NCI-H2081 (cell line): ENCODE results near the gene SLITRK5.

Experiments used
- DNase-seq, 2 experiments: peaks; one replicate each; lab custom pipeline; 2025; lab: John Stamatoyannopoulos, UW

The SLITRK5 gene

DNA sequence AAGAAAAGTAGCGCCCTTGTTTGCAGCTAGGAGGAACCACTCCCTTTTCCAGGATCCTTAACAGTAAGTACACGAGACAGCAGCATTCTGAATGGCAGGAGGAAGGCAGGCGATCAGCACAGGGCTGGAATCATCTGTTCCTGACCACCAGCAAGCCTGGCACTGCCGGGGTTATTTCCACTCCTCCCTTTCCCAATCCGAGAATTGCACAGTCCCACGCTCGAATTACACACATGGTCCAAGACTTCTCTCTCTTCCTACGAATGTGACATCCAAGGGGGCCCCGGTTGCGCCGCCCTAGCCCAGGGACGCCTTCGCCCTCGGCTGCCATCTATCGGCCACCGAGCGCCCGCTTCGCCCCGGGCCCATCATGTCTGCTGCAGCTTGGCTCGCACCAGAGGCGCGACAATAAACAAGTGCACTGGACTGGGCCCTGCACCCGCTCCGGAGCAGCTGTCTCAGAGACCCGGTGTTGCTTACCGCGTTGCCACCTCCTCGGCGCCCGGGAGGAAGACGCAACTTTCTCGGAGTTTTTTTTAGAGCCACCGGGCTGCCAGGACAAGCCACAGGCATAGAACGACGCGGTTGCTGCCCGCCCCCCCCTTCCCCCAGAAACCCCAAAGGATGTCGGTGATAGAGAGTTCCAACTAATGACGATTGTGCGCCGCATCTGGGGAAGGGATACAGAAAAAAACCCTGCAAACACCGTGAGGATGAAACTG lies at the start of gene SLITRK5:
Gene SLITRK5 (plus strand): TSS at position 341 of the 722 bp plus-strand sequence. CDS start 4,018 bp downstream, outside the sequence.
- peak; percentile 83 to 87 for DNase-seq

GRCh38 chr13:87622971-87623370 lies 48.2 kb upstream of the SLITRK5 start:
- peak; percentile 28 to 87 for DNase-seq

DNA sequence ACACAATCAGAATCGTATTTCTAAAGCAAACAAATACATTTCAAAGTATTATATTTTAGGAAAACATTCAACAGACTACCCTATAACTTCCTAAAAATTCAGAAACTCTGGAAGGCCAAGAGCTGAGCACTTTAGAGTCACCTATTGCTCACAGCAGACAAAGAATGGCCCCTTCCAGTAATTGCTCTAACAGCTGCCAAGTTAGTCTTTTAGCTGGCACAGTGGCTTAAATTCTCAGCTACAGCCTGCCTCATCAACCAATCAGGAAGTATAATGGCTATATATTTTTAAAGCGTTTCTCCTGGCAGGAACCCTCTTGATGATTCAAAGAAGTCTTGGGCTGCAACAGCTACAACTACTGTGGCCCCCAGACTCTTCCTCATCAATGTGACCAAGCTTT lies 14.9 kb upstream of the SLITRK5 start:
- DNase-seq: peak; percentile 80 to 96

GRCh38 chr13:87661471-87661870 lies 9.7 kb upstream of the SLITRK5 start:
- DNase-seq: peak in 1 of 2 experiments; percentile 46

- peak in 1 of 2 experiments; percentile 13 for DNase-seq
These were observed 4.3 kb upstream of the SLITRK5 start for GRCh38 chr13:87666831-87667230.

- DNase-seq: no peak
These were observed 3.5 kb upstream of the SLITRK5 start for GRCh38 chr13:87667686-87668085.

- peak; percentile 22 to 69 for DNase-seq
These were observed 1.7 kb upstream of the SLITRK5 start for GRCh38 chr13:87669379-87669978.

GRCh38 chr13:87671753-87672605 lies 808 bp downstream of the SLITRK5 start:
- peak; percentile 21 to 37 for DNase-seq

GRCh38 chr13:87674247-87674738 lies 3.1 kb downstream of the SLITRK5 start:
- peak in 1 of 2 experiments; percentile 69 for DNase-seq

- DNase-seq: no peak
These were observed 4.7 kb downstream of the SLITRK5 start for GRCh38 chr13:87675851-87676250.

GRCh38 chr13:87676254-87677042 lies 5.3 kb downstream of the SLITRK5 start:
- no peak for DNase-seq

DNA sequence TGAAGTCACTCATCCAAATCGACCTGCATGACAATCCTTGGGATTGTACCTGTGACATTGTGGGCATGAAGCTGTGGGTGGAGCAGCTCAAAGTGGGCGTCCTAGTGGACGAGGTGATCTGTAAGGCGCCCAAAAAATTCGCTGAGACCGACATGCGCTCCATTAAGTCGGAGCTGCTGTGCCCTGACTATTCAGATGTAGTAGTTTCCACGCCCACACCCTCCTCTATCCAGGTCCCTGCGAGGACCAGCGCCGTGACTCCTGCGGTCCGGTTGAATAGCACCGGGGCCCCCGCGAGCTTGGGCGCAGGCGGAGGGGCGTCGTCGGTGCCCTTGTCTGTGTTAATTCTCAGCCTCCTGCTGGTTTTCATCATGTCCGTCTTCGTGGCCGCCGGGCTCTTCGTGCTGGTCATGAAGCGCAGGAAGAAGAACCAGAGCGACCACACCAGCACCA lies 5.9 kb downstream of the SLITRK5 start:
- DNase-seq: no peak

DNA sequence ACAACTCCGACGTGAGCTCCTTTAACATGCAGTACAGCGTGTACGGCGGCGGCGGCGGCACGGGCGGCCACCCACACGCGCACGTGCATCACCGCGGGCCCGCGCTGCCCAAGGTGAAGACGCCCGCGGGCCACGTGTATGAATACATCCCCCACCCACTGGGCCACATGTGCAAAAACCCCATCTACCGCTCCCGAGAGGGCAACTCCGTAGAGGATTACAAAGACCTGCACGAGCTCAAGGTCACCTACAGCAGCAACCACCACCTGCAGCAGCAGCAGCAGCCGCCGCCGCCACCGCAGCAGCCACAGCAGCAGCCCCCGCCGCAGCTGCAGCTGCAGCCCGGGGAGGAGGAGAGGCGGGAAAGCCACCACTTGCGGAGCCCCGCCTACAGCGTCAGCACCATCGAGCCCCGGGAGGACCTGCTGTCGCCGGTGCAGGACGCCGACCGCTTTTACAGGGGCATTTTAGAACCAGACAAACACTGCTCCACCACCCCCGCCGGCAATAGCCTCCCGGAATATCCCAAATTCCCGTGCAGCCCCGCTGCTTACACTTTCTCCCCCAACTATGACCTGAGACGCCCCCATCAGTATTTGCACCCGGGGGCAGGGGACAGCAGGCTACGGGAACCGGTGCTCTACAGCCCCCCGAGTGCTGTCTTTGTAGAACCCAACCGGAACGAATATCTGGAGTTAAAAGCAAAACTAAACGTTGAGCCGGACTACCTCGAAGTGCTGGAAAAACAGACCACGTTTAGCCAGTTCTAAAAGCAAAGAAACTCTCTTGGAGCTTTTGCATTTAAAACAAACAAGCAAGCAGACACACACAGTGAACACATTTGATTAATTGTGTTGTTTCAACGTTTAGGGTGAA lies 6.6 kb downstream of the SLITRK5 start:
- DNase-seq: peak; percentile 53 to 74

- peak in 1 of 2 experiments; percentile 48 for DNase-seq
These were observed 7.2 kb downstream of the SLITRK5 start for GRCh38 chr13:87678372-87678752.

- peak; percentile 58 to 89 for DNase-seq
These were observed 9.1 kb downstream of the SLITRK5 start for GRCh38 chr13:87680298-87680697.

DNA sequence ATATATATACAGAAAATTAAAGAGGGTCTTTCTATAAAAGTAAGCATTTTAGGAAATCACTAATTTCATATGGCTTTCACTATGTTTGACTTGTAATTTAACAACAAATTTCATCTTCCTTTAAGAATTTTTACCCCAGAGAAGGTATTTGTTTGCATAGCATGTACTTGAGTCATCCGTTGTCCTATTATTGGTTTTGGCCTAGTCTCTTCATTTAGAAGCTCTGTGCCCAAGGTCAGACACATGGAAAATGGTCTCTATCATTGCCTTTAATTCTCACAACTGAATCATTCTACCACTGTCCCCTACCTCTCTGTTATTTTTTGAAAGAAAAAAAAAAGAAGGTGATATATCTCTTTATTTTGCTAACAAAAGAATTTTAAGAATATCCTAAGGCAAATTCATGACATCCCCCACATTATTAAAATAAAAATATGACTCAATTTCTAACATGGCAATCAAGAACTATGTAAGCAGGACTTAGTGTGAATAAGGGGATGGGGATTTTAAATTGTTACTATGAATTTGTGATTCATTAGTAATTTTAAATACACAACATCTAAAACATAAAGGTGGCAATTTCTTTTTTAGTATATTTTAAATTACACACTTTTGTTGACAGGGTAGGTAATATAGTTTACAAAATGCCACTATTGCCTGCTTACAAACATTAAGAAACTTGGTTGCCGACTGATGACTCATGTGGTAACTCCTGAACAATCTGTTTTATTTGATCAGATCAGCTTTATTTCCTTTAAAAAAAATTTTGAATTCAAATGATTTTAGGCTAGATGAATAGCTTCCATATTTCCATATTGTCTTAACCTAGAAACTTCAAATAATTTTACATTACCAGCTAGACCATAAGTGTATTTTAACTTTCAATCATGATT lies 13.9 kb downstream of the SLITRK5 start:
- no peak for DNase-seq

GRCh38 chr13:87696458-87696857 lies 25.3 kb downstream of the SLITRK5 start:
- no peak for DNase-seq

- no peak for DNase-seq
These were observed 27.1 kb downstream of the SLITRK5 start for GRCh38 chr13:87698268-87698667.

DNA sequence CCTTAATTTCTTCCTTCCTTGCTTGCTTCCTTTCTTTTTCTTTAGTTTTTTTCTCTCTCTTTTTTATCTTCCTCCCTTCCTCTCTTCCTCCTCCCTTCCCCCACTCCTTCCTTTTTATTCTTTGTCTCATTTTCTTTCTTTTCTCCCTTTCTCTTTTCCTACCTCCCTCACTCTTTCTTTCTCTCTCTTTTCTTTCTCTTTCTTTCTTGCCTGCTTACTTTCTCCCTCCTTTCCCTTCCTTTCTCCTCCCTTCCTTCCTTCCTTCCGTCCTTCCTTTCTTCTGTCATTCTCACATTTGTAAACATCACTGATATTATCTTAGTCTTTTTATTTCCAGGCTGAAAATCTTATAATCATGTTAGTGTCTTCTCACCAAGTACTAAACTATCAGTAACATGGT lies 38.8 kb downstream of the SLITRK5 start:
- DNase-seq: no peak
